Heart right ventricle (tissue), 16 donors: ENCODE results near the gene TRIM21. TPM values are rescaled to one million over a fixed set of nuclear protein-coding genes. Genes with fewer than 3 reads are reported as not detected.
"Not testable (repeated sequence)": the region's sequence is repeated elsewhere in the genome, so short reads cannot be mapped to it uniquely, and the experiment has no call there.

Source experiments
- ATAC-seq, 8 donors: fragments of 200-7000 bp; cut with Tn5 transposase; one replicate each; pipeline ENCODE4 v1.9.1; 2020; ENCODE audit warnings: mild to moderate bottlenecking in 8 of 8, moderate library complexity in 8 of 8, moderate number of reproducible peaks in 1 of 8
- DNase-seq, 2 donors: peaks; one replicate each; pipeline ENCODE4 v3.0.0-alpha.2; 2020
- H3K27ac ChIP-seq, 10 donors: fragments of 200-600 bp; sonication (generic) in 2 of 10; one replicate each; pipeline versions ENCODE4 v1.5.0 to v1.8.0; 2020 to 2022; ENCODE audit warnings: mild to moderate bottlenecking in 3 of 10
- H3K27me3 ChIP-seq, 7 donors: fragments of 200-600 bp; one replicate each; pipeline ENCODE4 v1.8.0; 2021 to 2022; ENCODE audit warnings: mild to moderate bottlenecking in 2 of 7
- H3K36me3 ChIP-seq, 9 donors: fragments of 200-600 bp; sonication (generic) in 1 of 9; one replicate each; pipeline versions ENCODE4 v1.5.0 to v1.8.0; 2020 to 2022; ENCODE audit warnings: mild to moderate bottlenecking in 2 of 9
- H3K4me1 ChIP-seq, 9 donors: fragments of 200-600 bp; sonication (generic) in 1 of 9; one replicate each; pipeline versions ENCODE4 v1.5.0 to v1.8.0; 2020 to 2022; ENCODE audit warnings: mild to moderate bottlenecking in 4 of 9
- H3K4me3 ChIP-seq, 10 donors: fragments of 200-600 bp; sonication (generic) in 2 of 10; one replicate each; pipeline versions ENCODE4 v1.5.0 to v1.8.0; 2020 to 2022; ENCODE audit warnings: mild to moderate bottlenecking in 7 of 10, moderate library complexity in 2 of 10
- H3K9me3 ChIP-seq, 11 donors: fragments of 200-600 bp in 10 of 11; sonication (generic) in 2 of 11; one replicate each; pipeline versions ENCODE4 v1.5.0 to v1.8.0; 2013 to 2022; ENCODE audit warnings: mild to moderate bottlenecking in 2 of 11, control low read depth in 1 of 11, moderate library complexity in 1 of 11
- CTCF ChIP-seq, 9 donors: fragments of 200-600 bp; sonication (generic) in 2 of 9; IDR thresholded peaks; one replicate each; pipeline versions ENCODE4 v1.5.0 to v1.8.0; 2021 to 2022; ENCODE audit warnings: antibody characterized with exemption in 9 of 9, mild to moderate bottlenecking in 5 of 9, moderate library complexity in 1 of 9
- WGBS, 2 donors: extraction: QIAGEN DNeasy Blood & Tissue Kit; methylation state at CpG; one replicate each; pipeline ENCODE4 v1.1.7; 2013; ENCODE audit warnings: inconsistent platforms in 1 of 2; 5-methylcytosine and 5-hydroxymethylcytosine counted together
- intact Hi-C, 10 donors: fragments of 100-400 bp; cut with DNase I; formaldehyde crosslinking; loops; one replicate each; pipeline versions ENCODE4 v1.11.1 to v1.14.2; 2022
- polyA plus RNA-seq, 2 donors: library from polyadenylated mRNA; stranded (reverse); fragments of 200-250 nt; gene quantifications; one replicate each; pipeline ENCODE4 v1.2.3, GENCODE V29; 2013
- total RNA-seq, 10 donors: library from RNA; stranded (reverse); fragmentation: NEBNext Ultra II Directional in 3 of 10; extraction: Animal tissue kit (Norgen Biotek cat#: 25700) in 3 of 10; gene quantifications; one replicate each; pipeline versions ENCODE4 v1.2.1 to v1.2.4, GENCODE V29; 2021 to 2023
- donor health status: Arrhythmogenic right ventricular cardiomyopathy.
- donor health status: ischemic (EF 13 %, LVEDD 7.1; RV severe dilation, severe dysfunction).
- donor health status: healthy with polysubstance abuse.
- donor health status: DM: no; HTN: yes; CAD: no.
- donor health status: DM: no; HTN: no; CAD: no.
- donor health status: ischemic (EF 25% LVEDD 6.9; RV normal size, moderate dysfunction).
- donor health status: ischemic (EF 25% LVEDD 5.7; RV mildly dilated, moderate dysfunction).
- donor health status: healthy.
- donor health status: DM: yes; HTN: yes; CAD: no.
- donor health status: Ischemic cardiomyopathy.
- donor health status: ischemic (EF 35%, LVEDD 5.7; RV mildly dilated, moderate dysfunction).
- donor health status: nonischemic (EF 11% LVEDD 7.7; RV severe dilation, severe dysfunction).
- donor health status: DM: yes; HTN: yes; CAD: no.
- donor health status: PGD.
- donor health status: ischemic (EF 29% LVEDD 5.4; RV normal size, mild dysfunction).
- donor health status: nonischemic (EF 23%, LVEDD 6.1; RV moderate dilation, normal function).

TRIM21 gene
- total and polyA plus RNA-seq, 12 donors = 4.4 to 36.8 (median 8.0) TPM

GRCh38 chr11:4430051-4430450, 36.5 kb upstream of the TRIM21 start:
- Histone ChIP-seq H3K4me3 (no peak overlapping the region), H3K36me3 (no peaks in the 10 kb centered on the region), H3K27me3 (no peaks in the 10 kb centered on the region), H3K4me1 (peaks cover 0 to 6% (median 0%) of the 10 kb centered on the region in 9 donors), H3K9me3 (no peaks in the 10 kb centered on the region), H3K27ac (no peak overlapping the region)
- no peak for TF ChIP-seq CTCF (IDR thresholded peaks at IDR 0.05)
- ATAC-seq (no peak), DNase-seq (no peak)
- 71 to 76% methylated on average over 4 of the region's 4 CpGs for WGBS, 2 donors
- intact Hi-C loops = no loop called here

- H3K9me3 ChIP-seq = no peaks in the 10 kb centered on the region
- TF ChIP-seq CTCF (IDR thresholded peaks at IDR 0.05) = no peak
- no peak for ATAC-seq
- DNase-seq = no peak
- intact Hi-C loops = no loop called here
- H3K27ac ChIP-seq = no peak overlapping the region
- H3K4me3 ChIP-seq = no peak overlapping the region
- H3K36me3 ChIP-seq = no peaks in the 10 kb centered on the region
- H3K27me3 ChIP-seq = no peaks in the 10 kb centered on the region
- no peaks in the 10 kb centered on the region for H3K4me1 ChIP-seq
- 79 to 80% methylated on average over 8 of the region's 8 CpGs for WGBS, 2 donors
These were observed 24.9 kb upstream of the TRIM21 start for GRCh38 chr11:4418403-4418802.

- Histone ChIP-seq H3K27ac (no peak overlapping the region), H3K36me3 (no peaks in the 10 kb centered on the region), H3K9me3 (no peaks in the 10 kb centered on the region), H3K4me1 (no peaks in the 10 kb centered on the region), H3K27me3 (no peaks in the 10 kb centered on the region), H3K4me3 (no peak overlapping the region)
- 65 to 80% methylated on average over 1 of the region's 1 CpG for WGBS, 2 donors
- intact Hi-C loops = no loop called here
- TF ChIP-seq CTCF (IDR thresholded peaks at IDR 0.05) = no peak
- no peak for ATAC-seq
- DNase-seq = no peak
These were observed 23.3 kb upstream of the TRIM21 start for GRCh38 chr11:4416816-4417215.

GRCh38 chr11:4416306-4416705, 22.8 kb upstream of the TRIM21 start:
- no peak for DNase-seq
- no peak for TF ChIP-seq CTCF (IDR thresholded peaks at IDR 0.05)
- no peaks in the 10 kb centered on the region for H3K27me3 ChIP-seq
- no peak for ATAC-seq
- H3K9me3 ChIP-seq = no peaks in the 10 kb centered on the region
- no peaks in the 10 kb centered on the region for H3K4me1 ChIP-seq
- WGBS, 2 donors = 41 to 46% methylated on average over 1 of the region's 1 CpG
- H3K4me3 ChIP-seq = no peak overlapping the region
- intact Hi-C loops = no loop called here
- no peaks in the 10 kb centered on the region for H3K36me3 ChIP-seq
- no peak overlapping the region for H3K27ac ChIP-seq

- H3K36me3 ChIP-seq, H3K9me3 ChIP-seq, DNase-seq, H3K4me3 ChIP-seq, intact Hi-C loops, H3K4me1 ChIP-seq, ATAC-seq, H3K27me3 ChIP-seq, H3K27ac ChIP-seq: not testable (repeated sequence)
- WGBS, 2 donors = 75 to 80% methylated on average over 4 to 5 of the region's 6 CpGs
These were observed 12.7 kb upstream of the TRIM21 start for GRCh38 chr11:4406206-4406605.
